ENCODE data around the gene ANLN. TPM values are rescaled to one million over a fixed set of nuclear protein-coding genes. Genes with fewer than 3 reads are reported as not detected.

ANLN gene, protein sequence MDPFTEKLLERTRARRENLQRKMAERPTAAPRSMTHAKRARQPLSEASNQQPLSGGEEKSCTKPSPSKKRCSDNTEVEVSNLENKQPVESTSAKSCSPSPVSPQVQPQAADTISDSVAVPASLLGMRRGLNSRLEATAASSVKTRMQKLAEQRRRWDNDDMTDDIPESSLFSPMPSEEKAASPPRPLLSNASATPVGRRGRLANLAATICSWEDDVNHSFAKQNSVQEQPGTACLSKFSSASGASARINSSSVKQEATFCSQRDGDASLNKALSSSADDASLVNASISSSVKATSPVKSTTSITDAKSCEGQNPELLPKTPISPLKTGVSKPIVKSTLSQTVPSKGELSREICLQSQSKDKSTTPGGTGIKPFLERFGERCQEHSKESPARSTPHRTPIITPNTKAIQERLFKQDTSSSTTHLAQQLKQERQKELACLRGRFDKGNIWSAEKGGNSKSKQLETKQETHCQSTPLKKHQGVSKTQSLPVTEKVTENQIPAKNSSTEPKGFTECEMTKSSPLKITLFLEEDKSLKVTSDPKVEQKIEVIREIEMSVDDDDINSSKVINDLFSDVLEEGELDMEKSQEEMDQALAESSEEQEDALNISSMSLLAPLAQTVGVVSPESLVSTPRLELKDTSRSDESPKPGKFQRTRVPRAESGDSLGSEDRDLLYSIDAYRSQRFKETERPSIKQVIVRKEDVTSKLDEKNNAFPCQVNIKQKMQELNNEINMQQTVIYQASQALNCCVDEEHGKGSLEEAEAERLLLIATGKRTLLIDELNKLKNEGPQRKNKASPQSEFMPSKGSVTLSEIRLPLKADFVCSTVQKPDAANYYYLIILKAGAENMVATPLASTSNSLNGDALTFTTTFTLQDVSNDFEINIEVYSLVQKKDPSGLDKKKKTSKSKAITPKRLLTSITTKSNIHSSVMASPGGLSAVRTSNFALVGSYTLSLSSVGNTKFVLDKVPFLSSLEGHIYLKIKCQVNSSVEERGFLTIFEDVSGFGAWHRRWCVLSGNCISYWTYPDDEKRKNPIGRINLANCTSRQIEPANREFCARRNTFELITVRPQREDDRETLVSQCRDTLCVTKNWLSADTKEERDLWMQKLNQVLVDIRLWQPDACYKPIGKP
- polyA plus RNA-seq (ENCODE audit: low read depth in 6 of 6), result not detected

DNA sequence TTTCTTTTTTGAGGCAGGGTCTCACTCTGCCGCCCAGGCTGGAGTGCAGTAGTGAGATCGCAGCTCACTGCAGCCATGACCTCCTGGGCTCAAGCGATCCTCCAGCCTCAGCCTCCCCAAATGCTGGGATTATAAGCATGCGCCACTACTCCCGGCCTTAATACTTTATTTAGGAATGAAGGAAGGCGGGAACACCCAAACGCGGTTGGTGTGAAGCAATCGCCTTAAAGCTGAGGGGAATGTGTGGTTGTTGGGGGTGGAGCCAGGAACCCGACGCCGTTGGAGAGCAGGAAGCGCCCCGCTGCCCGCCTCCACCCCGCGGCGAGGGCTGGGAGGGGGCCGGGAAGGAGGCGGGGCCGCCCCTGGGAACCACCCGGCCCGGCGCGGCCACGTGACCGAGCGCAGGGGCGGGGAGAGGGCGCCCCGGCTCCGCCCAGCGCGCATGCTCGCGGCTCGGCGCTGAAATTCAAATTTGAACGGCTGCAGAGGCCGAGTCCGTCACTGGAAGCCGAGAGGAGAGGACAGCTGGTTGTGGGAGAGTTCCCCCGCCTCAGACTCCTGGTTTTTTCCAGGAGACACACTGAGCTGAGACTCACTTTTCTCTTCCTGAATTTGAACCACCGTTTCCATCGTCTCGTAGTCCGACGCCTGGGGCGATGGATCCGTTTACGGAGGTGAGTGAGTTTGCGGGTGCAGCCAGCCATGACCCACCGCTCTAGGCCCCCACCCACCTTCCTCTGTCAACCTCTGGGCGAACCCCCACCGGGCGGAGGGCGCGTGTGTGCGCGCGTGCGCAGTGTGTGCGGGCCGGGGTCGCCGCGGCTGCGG, at the start of gene ANLN:
Gene ANLN (plus strand): TSS at position 492 of the 828 bp plus-strand sequence. CDS start 165 bp downstream, at position 657.
- Mint-ChIP-seq H3K27me3 (peaks cover 0 to 5% (median 0%) of the 10 kb centered on the region in 3 donors), H3K9me3 (no peaks in the 10 kb centered on the region), H3K4me3 (peak within 1 kb of the TSS; percentile 71 to 91 (median 86)), H3K36me3 (no peaks in the 10 kb centered on the region), H3K27ac (peak within 1 kb of the TSS; percentile 22 to 90 (median 76)), H3K4me1 (peaks cover 11 to 16% (median 14%) of the 10 kb centered on the region in 3 donors)
- peak; percentile 95 to 96 for ATAC-seq (ENCODE audit: low read depth in 2 of 2)
- DNase-seq, result peak; percentile 77

DNA sequence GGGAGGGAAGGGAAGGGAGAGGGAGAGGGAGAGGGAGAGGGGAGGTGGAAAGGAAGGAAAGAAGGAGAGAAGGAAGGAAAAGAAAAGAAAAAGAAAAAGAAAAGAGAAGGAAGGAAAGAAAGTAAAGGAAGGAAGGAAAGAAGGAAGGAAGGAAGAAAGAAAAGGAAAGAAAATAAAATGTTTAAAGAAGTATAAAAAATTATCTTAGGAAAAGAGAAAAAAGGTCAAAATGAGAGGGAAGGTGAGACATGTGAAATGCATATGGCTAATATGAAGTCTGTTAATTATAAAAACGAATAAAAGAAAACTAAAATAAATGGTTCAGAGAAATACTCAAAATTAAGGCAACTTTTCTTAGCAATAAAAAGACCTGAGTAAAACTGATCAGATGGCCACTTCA, 46.1 kb upstream of the ANLN start:
- no peak for DNase-seq
- H3K27ac Mint-ChIP-seq, result no peak overlapping the region
- no peaks in the 10 kb centered on the region for H3K4me1 Mint-ChIP-seq
- no peak for ATAC-seq (ENCODE audit: low read depth in 2 of 2)
- H3K27me3 Mint-ChIP-seq, result no peaks in the 10 kb centered on the region
- H3K36me3 Mint-ChIP-seq, result no peaks in the 10 kb centered on the region
- H3K4me3 Mint-ChIP-seq, result no peak overlapping the region
- peaks cover 0 to 2% (median 0%) of the 10 kb centered on the region in 7 donors for H3K9me3 Mint-ChIP-seq

DNA sequence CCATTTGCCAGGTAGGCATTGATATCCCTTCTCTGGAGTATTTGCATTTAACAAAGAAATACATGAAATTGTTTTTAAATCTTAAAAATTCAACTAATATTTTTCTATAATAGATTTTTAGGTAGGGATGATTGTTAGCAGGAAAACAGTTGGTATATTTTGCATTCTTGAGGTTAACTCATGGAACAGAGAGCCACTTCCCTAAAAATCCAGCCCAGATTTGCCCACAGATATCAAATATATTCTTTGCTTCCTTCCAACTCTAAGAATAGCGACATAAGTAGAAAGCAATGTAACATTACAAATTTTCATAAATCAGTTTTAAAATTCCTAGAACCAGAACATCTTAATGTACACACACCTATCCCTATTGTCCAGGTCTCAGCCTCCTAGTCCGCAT, 45.0 kb upstream of the ANLN start:
- DNase-seq (no peak), ATAC-seq (ENCODE audit: low read depth in 2 of 2) (no peak)
- Mint-ChIP-seq H3K27ac (no peak overlapping the region), H3K4me1 (no peaks in the 10 kb centered on the region), H3K36me3 (no peaks in the 10 kb centered on the region), H3K9me3 (peaks cover 0 to 2% (median 0%) of the 10 kb centered on the region in 7 donors), H3K4me3 (no peak overlapping the region), H3K27me3 (no peaks in the 10 kb centered on the region)

DNA sequence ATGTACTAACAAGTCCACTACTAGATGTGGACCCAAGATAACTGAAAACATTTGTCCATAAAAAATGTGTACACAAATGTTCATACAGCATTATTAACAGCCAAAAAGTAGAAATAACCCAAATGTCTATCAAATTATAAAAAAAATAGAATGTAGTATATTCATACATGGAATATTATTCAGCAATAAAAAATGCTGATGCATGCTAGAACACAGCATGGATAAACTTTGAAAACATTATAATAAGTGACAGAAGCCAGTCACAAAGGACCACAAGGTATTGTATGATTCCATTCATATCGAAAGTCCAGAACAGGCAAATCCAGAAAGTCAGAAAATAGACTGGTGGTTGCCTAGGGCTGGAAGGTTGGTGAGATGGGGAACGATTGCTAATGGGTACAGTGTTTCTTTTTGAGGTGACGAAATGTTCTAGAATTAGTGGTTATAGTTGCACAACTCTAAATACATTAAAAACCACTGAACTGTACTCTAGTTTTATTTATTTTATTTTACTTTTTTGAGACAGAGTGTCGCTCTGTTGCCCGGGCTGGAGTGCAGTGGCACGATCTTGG, 43.3 kb upstream of the ANLN start:
- H3K27me3 Mint-ChIP-seq, result no peaks in the 10 kb centered on the region
- no peak overlapping the region for H3K27ac Mint-ChIP-seq
- no peaks in the 10 kb centered on the region for H3K4me1 Mint-ChIP-seq
- ATAC-seq (ENCODE audit: low read depth in 2 of 2) (no peak), DNase-seq (no peak)
- H3K4me3 Mint-ChIP-seq, result no peak overlapping the region
- peaks cover 0 to 2% (median 0%) of the 10 kb centered on the region in 7 donors for H3K9me3 Mint-ChIP-seq
- no peaks in the 10 kb centered on the region for H3K36me3 Mint-ChIP-seq

DNA sequence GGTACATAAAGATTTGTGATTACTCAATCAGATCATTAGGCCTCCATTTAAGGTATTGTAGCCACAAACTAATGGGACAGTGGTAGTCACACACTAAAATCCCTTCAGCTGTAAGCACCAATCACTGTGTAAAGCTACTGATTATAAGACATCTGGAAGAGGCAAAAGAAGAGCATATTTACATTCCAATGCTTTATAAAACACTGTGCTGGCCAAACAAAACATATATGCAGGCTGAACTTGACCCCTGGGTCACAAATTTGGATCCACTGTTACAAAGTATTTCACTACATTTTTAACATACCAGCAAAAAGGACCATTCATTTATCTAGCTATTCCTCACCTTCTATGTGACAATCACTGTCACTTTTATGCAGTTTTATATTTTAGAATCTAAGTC, 41.4 kb upstream of the ANLN start:
- Mint-ChIP-seq H3K27me3 (no peaks in the 10 kb centered on the region), H3K36me3 (no peaks in the 10 kb centered on the region), H3K4me3 (no peak overlapping the region), H3K27ac (peak overlapping the region in 1 of 6 donors; percentile 13), H3K9me3 (peaks cover 0 to 2% (median 0%) of the 10 kb centered on the region in 7 donors), H3K4me1 (no peaks in the 10 kb centered on the region)
- DNase-seq (no peak), ATAC-seq (ENCODE audit: low read depth in 2 of 2) (no peak)

DNA sequence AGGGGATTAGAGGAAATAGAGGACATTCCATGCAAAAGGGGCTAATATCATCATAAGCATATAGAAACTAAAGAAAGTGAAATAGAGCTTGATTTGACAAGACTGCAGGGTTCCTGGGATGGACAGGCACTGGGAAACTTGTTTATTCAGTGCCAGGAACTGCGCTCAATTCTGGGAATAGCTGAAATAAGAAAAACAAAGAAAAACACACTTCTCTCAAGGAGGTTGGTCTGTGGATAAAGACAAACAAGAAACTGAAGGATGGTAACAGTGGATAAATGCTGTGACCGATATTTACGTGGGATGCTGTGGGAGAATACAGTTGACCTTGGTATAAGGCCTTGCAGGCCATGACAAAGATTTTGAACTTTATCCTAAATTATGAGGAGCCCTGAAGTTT, 40.9 kb upstream of the ANLN start:
- peaks cover 0 to 2% (median 0%) of the 10 kb centered on the region in 7 donors for H3K9me3 Mint-ChIP-seq
- ATAC-seq (ENCODE audit: low read depth in 2 of 2) (no peak), DNase-seq (no peak)
- H3K27ac Mint-ChIP-seq, result peak overlapping the region in 1 of 6 donors; percentile 13
- no peaks in the 10 kb centered on the region for H3K4me1 Mint-ChIP-seq
- no peaks in the 10 kb centered on the region for H3K36me3 Mint-ChIP-seq
- no peaks in the 10 kb centered on the region for H3K27me3 Mint-ChIP-seq
- H3K4me3 Mint-ChIP-seq, result no peak overlapping the region

DNA sequence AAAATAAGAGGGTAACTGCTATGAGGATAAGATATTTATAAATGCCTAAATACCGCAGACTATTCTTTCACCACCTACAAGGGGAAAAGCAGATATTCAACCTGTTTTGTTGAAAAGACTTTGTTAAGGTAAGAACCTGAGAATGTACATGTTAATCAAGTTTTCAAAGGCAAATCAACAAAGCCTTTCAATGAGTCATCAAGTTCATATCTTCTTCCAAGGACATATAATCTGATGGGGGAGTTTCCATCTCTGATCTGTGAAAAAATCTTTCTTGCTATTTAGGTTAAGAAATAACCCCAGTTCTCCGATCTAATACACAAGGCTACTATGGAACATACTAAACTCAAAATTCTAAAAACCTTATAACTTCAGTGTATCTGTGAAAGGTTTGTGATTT, 40.0 kb upstream of the ANLN start:
- DNase-seq (no peak), ATAC-seq (ENCODE audit: low read depth in 2 of 2) (no peak)
- no peaks in the 10 kb centered on the region for H3K36me3 Mint-ChIP-seq
- H3K9me3 Mint-ChIP-seq, result peaks cover 0 to 2% (median 0%) of the 10 kb centered on the region in 7 donors
- no peak overlapping the region for H3K27ac Mint-ChIP-seq
- no peak overlapping the region for H3K4me3 Mint-ChIP-seq
- H3K4me1 Mint-ChIP-seq, result no peaks in the 10 kb centered on the region
- no peaks in the 10 kb centered on the region for H3K27me3 Mint-ChIP-seq

DNA sequence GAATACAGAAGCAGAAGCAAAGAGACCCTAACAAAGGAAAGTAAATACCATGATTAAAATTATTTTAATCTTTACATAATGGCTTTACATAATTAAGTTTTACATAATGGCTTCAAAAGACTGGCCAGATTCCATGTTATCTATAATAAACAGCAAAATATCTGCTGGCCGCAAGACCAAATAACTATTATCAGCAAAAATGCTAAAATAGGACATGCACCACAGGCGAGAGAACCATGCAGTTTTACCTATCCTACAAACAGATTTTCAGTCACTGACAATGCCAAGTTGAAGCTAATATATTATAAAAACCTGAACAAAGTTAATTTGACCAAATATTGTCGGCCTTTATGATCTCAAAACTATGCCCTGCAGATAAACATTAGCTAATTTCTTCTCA, 34.2 kb upstream of the ANLN start:
- Mint-ChIP-seq H3K9me3 (no peaks in the 10 kb centered on the region), H3K4me1 (no peaks in the 10 kb centered on the region), H3K4me3 (no peak overlapping the region), H3K36me3 (no peaks in the 10 kb centered on the region), H3K27me3 (no peaks in the 10 kb centered on the region), H3K27ac (no peak overlapping the region)
- ATAC-seq (ENCODE audit: low read depth in 2 of 2), result no peak
- DNase-seq, result no peak

DNA sequence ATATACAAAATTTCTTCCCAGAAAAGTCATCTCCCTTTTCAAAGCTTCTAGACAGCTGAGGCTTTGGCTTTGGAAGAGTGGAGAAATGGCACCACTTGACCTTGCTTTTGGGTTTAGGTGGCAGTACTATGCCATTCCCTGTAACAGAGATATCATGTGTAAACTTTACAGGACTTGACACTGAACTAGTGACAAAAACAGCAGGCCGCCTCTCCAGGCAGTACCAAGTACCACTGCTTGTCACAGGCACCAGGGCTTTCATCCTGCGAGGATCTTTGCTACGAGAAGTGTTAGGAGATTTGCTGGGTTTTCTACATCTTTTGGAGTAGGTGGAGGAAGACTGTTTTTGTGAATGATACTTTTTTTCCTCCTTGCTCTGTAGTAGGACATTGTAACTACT, 32.6 kb upstream of the ANLN start:
- ATAC-seq (ENCODE audit: low read depth in 2 of 2) (no peak), DNase-seq (no peak)
- Mint-ChIP-seq H3K9me3 (no peaks in the 10 kb centered on the region), H3K4me3 (no peak overlapping the region), H3K27me3 (no peaks in the 10 kb centered on the region), H3K4me1 (no peaks in the 10 kb centered on the region), H3K27ac (no peak overlapping the region), H3K36me3 (no peaks in the 10 kb centered on the region)

DNA sequence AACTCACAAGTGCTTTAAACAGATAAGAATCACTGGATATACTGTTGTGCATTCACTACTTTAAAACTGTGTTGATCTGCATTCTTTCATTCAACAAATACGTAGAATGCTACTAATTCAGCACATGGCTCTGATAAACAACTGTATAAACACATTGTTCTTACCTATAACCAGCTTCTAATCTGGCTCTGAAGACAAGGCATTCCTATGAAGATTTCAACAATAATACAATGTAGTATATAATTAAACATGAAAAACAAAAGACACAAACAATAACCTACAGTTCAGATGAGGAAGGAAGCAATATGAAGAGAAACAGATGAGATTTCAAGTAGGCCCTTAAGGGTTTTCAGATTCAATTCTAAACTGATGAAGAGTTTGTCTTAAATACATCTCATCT, 31.1 kb upstream of the ANLN start:
- DNase-seq, result no peak
- Mint-ChIP-seq H3K27ac (no peak overlapping the region), H3K4me3 (no peak overlapping the region), H3K36me3 (no peaks in the 10 kb centered on the region), H3K4me1 (no peaks in the 10 kb centered on the region), H3K9me3 (no peaks in the 10 kb centered on the region), H3K27me3 (no peaks in the 10 kb centered on the region)
- ATAC-seq (ENCODE audit: low read depth in 2 of 2), result no peak

DNA sequence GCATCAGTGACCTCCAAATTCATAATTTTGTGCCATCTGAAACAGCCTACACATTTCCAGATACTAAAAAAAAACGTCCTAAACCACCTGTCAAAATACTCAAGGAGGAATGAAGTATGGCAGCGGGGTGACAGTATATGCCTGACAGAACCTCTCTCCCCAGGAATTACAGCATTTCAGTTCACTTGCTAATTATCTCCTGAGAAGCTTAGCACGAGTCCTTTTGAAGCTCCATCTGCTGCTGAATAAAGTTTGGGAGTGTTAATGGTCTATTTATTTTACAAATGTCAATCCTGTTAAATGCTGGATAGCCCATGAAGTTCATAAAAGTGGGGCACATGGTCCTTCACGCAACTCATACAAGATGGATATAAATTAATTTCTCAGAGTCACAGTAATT, 29.4 kb upstream of the ANLN start:
- Mint-ChIP-seq H3K9me3 (no peaks in the 10 kb centered on the region), H3K4me1 (no peaks in the 10 kb centered on the region), H3K27ac (peak overlapping the region in 1 of 6 donors; percentile 36), H3K27me3 (no peaks in the 10 kb centered on the region), H3K4me3 (no peak overlapping the region), H3K36me3 (no peaks in the 10 kb centered on the region)
- no peak for DNase-seq
- no peak for ATAC-seq (ENCODE audit: low read depth in 2 of 2)

DNA sequence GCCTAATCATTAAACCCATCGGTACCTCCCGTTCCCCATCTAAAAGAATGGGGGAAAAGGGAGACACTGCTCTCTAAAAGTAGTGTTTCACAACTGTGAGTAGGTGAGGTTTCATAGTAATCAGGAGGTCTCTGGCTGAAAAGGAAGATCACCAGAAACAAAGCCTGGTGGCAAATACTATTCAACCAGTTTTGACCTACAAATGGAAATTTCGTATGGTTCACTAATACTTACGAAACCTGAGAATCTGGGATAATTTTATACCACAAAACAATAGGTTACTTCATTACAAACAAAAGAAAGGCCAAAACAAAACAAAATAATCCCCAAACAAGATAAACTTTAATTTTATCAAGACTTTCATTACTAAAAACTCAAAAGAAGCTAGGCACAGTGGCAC, 28.4 kb upstream of the ANLN start:
- ATAC-seq (ENCODE audit: low read depth in 2 of 2), result no peak
- Mint-ChIP-seq H3K4me1 (no peaks in the 10 kb centered on the region), H3K4me3 (no peak overlapping the region), H3K36me3 (no peaks in the 10 kb centered on the region), H3K27me3 (no peaks in the 10 kb centered on the region), H3K9me3 (no peaks in the 10 kb centered on the region), H3K27ac (no peak overlapping the region)
- DNase-seq, result no peak

DNA sequence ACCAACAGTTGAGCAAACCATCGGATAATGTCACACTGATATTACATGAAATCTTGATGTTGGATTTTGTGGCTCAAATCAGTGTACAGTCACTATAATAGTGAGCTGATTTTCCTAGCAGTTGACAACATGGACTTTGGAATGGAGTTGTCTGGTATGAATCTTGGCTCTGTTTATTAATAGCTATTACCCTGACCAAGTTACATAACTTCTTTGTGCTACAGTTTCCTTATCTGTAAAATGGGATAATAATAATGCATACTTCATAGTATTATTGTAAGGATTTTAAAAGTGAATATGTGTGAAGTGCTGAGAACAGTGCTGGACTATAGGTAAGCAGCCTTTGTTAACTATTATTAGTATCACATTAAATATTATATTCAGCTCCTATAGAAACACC, 26.1 kb upstream of the ANLN start:
- Mint-ChIP-seq H3K27ac (no peak overlapping the region), H3K4me3 (no peak overlapping the region), H3K9me3 (no peaks in the 10 kb centered on the region), H3K27me3 (no peaks in the 10 kb centered on the region), H3K4me1 (peaks cover 0 to 5% (median 0%) of the 10 kb centered on the region in 3 donors), H3K36me3 (no peaks in the 10 kb centered on the region)
- no peak for DNase-seq
- no peak for ATAC-seq (ENCODE audit: low read depth in 2 of 2)

Data from naive B cell (primary cell).